ENCODE results near the gene HRH2. TPM values are rescaled to one million over a fixed set of nuclear protein-coding genes. Genes with fewer than 3 reads are reported as not detected.

The HRH2 gene
- total RNA-seq, 1 experiment from 2014 or later, result 3.3 TPM

DNA sequence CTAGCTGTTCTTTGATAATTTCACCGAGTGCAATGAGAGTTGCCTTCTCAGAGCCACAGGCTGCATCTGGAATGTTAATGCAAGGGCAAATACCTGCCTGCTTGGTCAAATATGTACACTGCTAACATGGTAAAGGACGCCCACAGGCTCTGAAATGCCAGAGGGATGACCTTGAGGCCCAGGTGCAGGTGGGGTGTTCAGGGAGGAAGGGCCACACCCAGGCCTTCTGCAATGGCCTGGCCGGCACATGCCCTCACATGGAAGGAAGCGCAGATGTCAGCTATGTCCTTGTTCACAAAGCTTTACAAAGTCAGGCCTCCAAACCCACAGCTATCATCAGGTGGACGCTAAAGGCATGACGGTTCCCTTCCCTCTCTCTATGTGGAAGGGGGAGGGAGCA is 48.6 kb downstream of the HRH2 start:
- Histone ChIP-seq H3K79me1 (ENCODE audit: insufficient read depth, low read depth, low read length, poor library complexity, severe bottlenecking) (no peaks in the 10 kb centered on the region), H3K23ac (ENCODE audit: insufficient read length, low read depth, low read length) (no peak overlapping the region), H3K79me2 (ENCODE audit: insufficient read depth, low read length) (no peaks in the 10 kb centered on the region), H2AFZ (ENCODE audit: low read length) (no peak overlapping the region), H3K18ac (ENCODE audit: insufficient read length, low read depth, low read length) (no peak overlapping the region), H4K8ac (replicated peaks; ENCODE audit: insufficient read length, low read depth, low read length) (no peak overlapping the region), H3K27me3 (ENCODE audit: insufficient read depth, low read length) (no peaks in the 10 kb centered on the region), H4K20me1 (ENCODE audit: control insufficient read depth, insufficient read depth, insufficient read length) (no peaks in the 10 kb centered on the region), H3K56ac (ENCODE audit: insufficient read length, low read depth, low read length) (no peak overlapping the region), H2BK12ac (ENCODE audit: insufficient read length, low read depth, low read length) (no peak overlapping the region), H4K91ac (ENCODE audit: insufficient read length, low read depth, low read length) (no peak overlapping the region), H2AK5ac (ENCODE audit: insufficient read length, low read length) (no peak overlapping the region), H3K14ac (ENCODE audit: insufficient read depth, low read length) (no peak overlapping the region), H3T11ph (ENCODE audit: low read length) (no peak overlapping the region), H3K27ac (ENCODE audit: insufficient read length, low read depth, low read length) (no peak overlapping the region), H4K5ac (ENCODE audit: insufficient read length, low read depth, low read length) (no peak overlapping the region), H2BK5ac (ENCODE audit: insufficient read length, low read length) (no peak overlapping the region), H2BK120ac (ENCODE audit: low read depth, low read length, poor library complexity, severe bottlenecking) (no peak overlapping the region), H3K23me2 (ENCODE audit: insufficient read length, low read depth, low read length, poor library complexity, severe bottlenecking) (no peaks in the 10 kb centered on the region), H3K9me3 (ENCODE audit: control insufficient read depth, low read depth, low read length) (no peaks in the 10 kb centered on the region), H3K9ac (ENCODE audit: extremely low read depth, insufficient read length, low read length) (no peak overlapping the region), H3K4ac (ENCODE audit: low read depth, low read length) (no peak overlapping the region), H2BK20ac (ENCODE audit: low read depth, low read length, poor library complexity, severe bottlenecking) (no peak overlapping the region), H3K4me2 (ENCODE audit: insufficient read depth, insufficient read length, low read length) (no peak overlapping the region), H3K4me1 (ENCODE audit: insufficient read depth, low read length) (no peaks in the 10 kb centered on the region), H2BK15ac (ENCODE audit: low read depth, low read length) (no peak overlapping the region)
- Mint-ChIP-seq H3K4me1 (peaks cover 6 to 7% of the 10 kb centered on the region in 2 experiments), H3K27me3 (ENCODE audit: low read depth) (peaks cover 2% of the 10 kb centered on the region; the same call in 1 of the 2 replicates), H3K9me3 (peaks cover 11 to 15% of the 10 kb centered on the region in 2 experiments; a peak in 4 of 5 replicates), H3K36me3 (ENCODE audit: insufficient read depth in 1 of 3, low read depth in 3 of 3) (peaks cover 11 to 32% (median 13%) of the 10 kb centered on the region in 3 experiments), H3K4me3 (no peak overlapping the region), H3K27ac (no peak overlapping the region)
- DNase-seq, result no peak
- TF ChIP-seq, protein P1, sequence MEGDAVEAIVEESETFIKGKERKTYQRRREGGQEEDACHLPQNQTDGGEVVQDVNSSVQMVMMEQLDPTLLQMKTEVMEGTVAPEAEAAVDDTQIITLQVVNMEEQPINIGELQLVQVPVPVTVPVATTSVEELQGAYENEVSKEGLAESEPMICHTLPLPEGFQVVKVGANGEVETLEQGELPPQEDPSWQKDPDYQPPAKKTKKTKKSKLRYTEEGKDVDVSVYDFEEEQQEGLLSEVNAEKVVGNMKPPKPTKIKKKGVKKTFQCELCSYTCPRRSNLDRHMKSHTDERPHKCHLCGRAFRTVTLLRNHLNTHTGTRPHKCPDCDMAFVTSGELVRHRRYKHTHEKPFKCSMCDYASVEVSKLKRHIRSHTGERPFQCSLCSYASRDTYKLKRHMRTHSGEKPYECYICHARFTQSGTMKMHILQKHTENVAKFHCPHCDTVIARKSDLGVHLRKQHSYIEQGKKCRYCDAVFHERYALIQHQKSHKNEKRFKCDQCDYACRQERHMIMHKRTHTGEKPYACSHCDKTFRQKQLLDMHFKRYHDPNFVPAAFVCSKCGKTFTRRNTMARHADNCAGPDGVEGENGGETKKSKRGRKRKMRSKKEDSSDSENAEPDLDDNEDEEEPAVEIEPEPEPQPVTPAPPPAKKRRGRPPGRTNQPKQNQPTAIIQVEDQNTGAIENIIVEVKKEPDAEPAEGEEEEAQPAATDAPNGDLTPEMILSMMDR (conservative IDR thresholded peaks at IDR 0.05), result no peak
- no CpG with 5 or more reads among the region's 6 CpGs for WGBS (ENCODE audit: extremely low coverage, insufficient read length, low lambda C conversion rate)
